Neural progenitor cell (in vitro differentiated cells): ENCODE data around the gene EFTUD2. TPM values are rescaled to one million over a fixed set of nuclear protein-coding genes. Genes with fewer than 3 reads are reported as not detected.

Experiments
- DNase-seq: peaks from one replicate; pipeline ENCODE4 v3.0.0-alpha.2; 2016; ENCODE audit warnings: low spot score
- H2AFZ ChIP-seq: fragments of 200-600 bp; sonication (generic); replicated peaks from 2 replicates; pipeline ENCODE4 v1.6.1; 2016; ENCODE audit warnings: antibody characterized with exemption
- H3F3A ChIP-seq: fragments of 200-600 bp; sonication (generic); 2 replicates; pipeline ENCODE4 v1.6.1; 2016; ENCODE audit warnings: antibody characterized with exemption, low read depth
- H3K27ac ChIP-seq: fragments of 200-600 bp; sonication (generic); 2 replicates; pipeline ENCODE4 v1.5.1; 2016; ENCODE audit warnings: mild to moderate bottlenecking
- H3K27me3 ChIP-seq: fragments of 200-600 bp; sonication (generic); 2 replicates; pipeline ENCODE4 v1.6.1; 2016; ENCODE audit warnings: mild to moderate bottlenecking, moderate library complexity
- H3K36me3 ChIP-seq: fragments of 200-600 bp; sonication (generic); 2 replicates; pipeline ENCODE4 v1.5.1; 2016
- H3K4me1 ChIP-seq: fragments of 200-600 bp; sonication (generic); 2 replicates; pipeline ENCODE4 v1.6.1; 2016; ENCODE audit warnings: mixed run types
- H3K4me2 ChIP-seq: fragments of 200-600 bp; sonication (generic); 2 replicates; pipeline ENCODE4 v1.6.1; 2016
- H3K4me3 ChIP-seq: fragments of 200-600 bp; sonication (generic); 2 replicates; pipeline ENCODE4 v1.5.1; 2016
- H3K79me2 ChIP-seq: fragments of 200-600 bp; sonication (generic); 2 replicates; pipeline ENCODE4 v1.6.1; 2016; ENCODE audit warnings: low read depth
- H3K9ac ChIP-seq: fragments of 200-600 bp; sonication (generic); 2 replicates; pipeline ENCODE4 v1.6.1; 2016
- H3K9me3 ChIP-seq: fragments of 200-600 bp; sonication (generic); 2 replicates; pipeline ENCODE4 v1.5.1; 2016; ENCODE audit warnings: low read depth
- H4K20me1 ChIP-seq: fragments of 200-600 bp; sonication (generic); 2 replicates; pipeline ENCODE4 v1.6.1; 2016; ENCODE audit warnings: low read depth
- H3K27ac Mint-ChIP-seq: 3 replicates; pipeline ENCODE4 v1.8.0; 2021; ENCODE audit warnings: mixed read lengths
- H3K27me3 Mint-ChIP-seq: 2 replicates; pipeline ENCODE4 v1.8.0; 2022; ENCODE audit warnings: low read depth, mild to moderate bottlenecking, inconsistent platforms, moderate library complexity, mixed read lengths; ENCODE audit not compliant: insufficient read depth
- H3K36me3 Mint-ChIP-seq: 3 replicates; pipeline ENCODE4 v1.8.0; 2021; ENCODE audit warnings: mixed read lengths
- H3K4me1 Mint-ChIP-seq: 3 replicates; pipeline ENCODE4 v1.8.0; 2021; ENCODE audit warnings: mixed read lengths
- H3K4me3 Mint-ChIP-seq: 3 replicates; pipeline ENCODE4 v1.8.0; 2021; ENCODE audit warnings: mild to moderate bottlenecking, moderate library complexity, mixed read lengths
- H3K9me3 Mint-ChIP-seq: 3 replicates; pipeline ENCODE4 v1.8.0; 2020; ENCODE audit warnings: mixed read lengths
- CTCF ChIP-seq: fragments of 200-600 bp; sonication (generic); IDR thresholded peaks from 2 replicates; pipeline ENCODE4 v1.5.1; 2017; ENCODE audit warnings: antibody characterized with exemption, mild to moderate bottlenecking
- EZH2 ChIP-seq: fragments of 200-600 bp; sonication (generic); IDR thresholded peaks from 2 replicates; pipeline ENCODE4 v1.6.1; 2017; ENCODE audit warnings: antibody characterized with exemption, mild to moderate bottlenecking, moderate library complexity
- EZH2phosphoT487 ChIP-seq: fragments of 200-600 bp; sonication (generic); IDR thresholded peaks from 2 replicates; pipeline ENCODE4 v1.6.1; 2017; ENCODE audit warnings: antibody characterized with exemption
- total RNA-seq: library from RNA; depleted of rRNA; stranded (reverse); fragments of >200 nt; gene quantifications from 2 replicates; pipeline ENCODE4 v1.2.3, GENCODE V29; 2015; ENCODE audit warnings: low replicate concordance

The EFTUD2 gene
- total RNA-seq, 1 donor from 2014 or later, result 185 TPM

- Histone ChIP-seq H3K4me2 (no peak overlapping the region), H3K4me3 (no peak overlapping the region), H4K20me1 (peaks cover 4% of the 10 kb centered on the region), H3K27me3 (no peaks in the 10 kb centered on the region), H3K9ac (no peak overlapping the region), H3K79me2 (no peaks in the 10 kb centered on the region), H3K27ac (no peak overlapping the region), H3K4me1 (peaks cover 8% of the 10 kb centered on the region), H3K9me3 (no peaks in the 10 kb centered on the region), H3K36me3 (no peaks in the 10 kb centered on the region), H2AFZ (no peak overlapping the region), H3F3A (peaks cover 21% of the 10 kb centered on the region)
- H3K27me3 Mint-ChIP-seq, result peaks cover 5% of the 10 kb centered on the region
- TF ChIP-seq EZH2phosphoT487 (no peak), CTCF (no peak), EZH2 (no peak)
- no peak overlapping the region for H3K4me3 Mint-ChIP-seq
- H3K4me1 Mint-ChIP-seq, result peaks cover 8% of the 10 kb centered on the region
- DNase-seq, result no peak
- peaks cover 27% of the 10 kb centered on the region for H3K36me3 Mint-ChIP-seq
- H3K9me3 Mint-ChIP-seq, result no peaks in the 10 kb centered on the region
- no peak overlapping the region for H3K27ac Mint-ChIP-seq
Observed at GRCh38 chr17:44927696-44928095, 28.5 kb upstream of the EFTUD2 start.

GRCh38 chr17:44926821-44927525 is 27.7 kb upstream of the EFTUD2 start:
- TF ChIP-seq EZH2 (no peak), CTCF (no peak), EZH2phosphoT487 (no peak)
- Mint-ChIP-seq H3K27me3 (peaks cover 8% of the 10 kb centered on the region), H3K36me3 (peaks cover 24% of the 10 kb centered on the region), H3K27ac (no peak overlapping the region), H3K4me1 (peaks cover 10% of the 10 kb centered on the region), H3K9me3 (no peaks in the 10 kb centered on the region), H3K4me3 (no peak overlapping the region)
- H3K9me3 ChIP-seq, result no peaks in the 10 kb centered on the region
- no peak overlapping the region for H3K4me3 ChIP-seq
- H3K4me1 ChIP-seq, result peaks cover 13% of the 10 kb centered on the region
- no peaks in the 10 kb centered on the region for H3K36me3 ChIP-seq
- DNase-seq, result no peak
- no peaks in the 10 kb centered on the region for H3K79me2 ChIP-seq
- peaks cover 4% of the 10 kb centered on the region for H4K20me1 ChIP-seq
- H3F3A ChIP-seq, result peaks cover 21% of the 10 kb centered on the region
- no peak overlapping the region for H3K4me2 ChIP-seq
- no peak overlapping the region for H2AFZ ChIP-seq
- H3K27ac ChIP-seq, result no peak overlapping the region
- H3K9ac ChIP-seq, result no peak overlapping the region
- H3K27me3 ChIP-seq, result no peaks in the 10 kb centered on the region

GRCh38 chr17:44925731-44926697 is 26.8 kb upstream of the EFTUD2 start:
- peaks cover under 1% of the 10 kb centered on the region for H4K20me1 ChIP-seq
- H3K27ac ChIP-seq, result no peak overlapping the region
- TF ChIP-seq EZH2phosphoT487 (no peak), CTCF (no peak), EZH2 (no peak)
- H3K36me3 ChIP-seq, result no peaks in the 10 kb centered on the region
- no peaks in the 10 kb centered on the region for H3K27me3 ChIP-seq
- no peaks in the 10 kb centered on the region for H3K79me2 ChIP-seq
- Mint-ChIP-seq H3K27ac (no peak overlapping the region), H3K4me3 (no peak overlapping the region), H3K27me3 (peaks cover 14% of the 10 kb centered on the region), H3K4me1 (peaks cover 16% of the 10 kb centered on the region), H3K9me3 (no peaks in the 10 kb centered on the region), H3K36me3 (peaks cover 20% of the 10 kb centered on the region)
- no peak overlapping the region for H3K4me3 ChIP-seq
- H3K9me3 ChIP-seq, result no peaks in the 10 kb centered on the region
- no peak overlapping the region for H3K4me2 ChIP-seq
- H3K9ac ChIP-seq, result no peak overlapping the region
- H2AFZ ChIP-seq, result no peak overlapping the region
- DNase-seq, result no peak
- peaks cover 25% of the 10 kb centered on the region for H3F3A ChIP-seq
- peaks cover 21% of the 10 kb centered on the region for H3K4me1 ChIP-seq
